B cell (primary cell): ENCODE data around the gene ARPC5L. TPM values are rescaled to one million over a fixed set of nuclear protein-coding genes. Genes with fewer than 3 reads are reported as not detected.

Experiments used
- ATAC-seq: fragments of 200-7000 bp; cut with Tn5 transposase; one replicate; pipeline ENCODE4 v1.10.0; 2021; ENCODE audit warnings: low read depth, mild to moderate bottlenecking, moderate number of reproducible peaks, moderate library complexity
- CTCF ChIA-PET: fragments of 350-600 bp; sonication (Branson Sonifier 250); formaldehyde crosslinking; loops from one replicate; lab custom pipeline; 2021; ENCODE audit warnings: antibody characterized with exemption, inconsistent platforms; lab: Charles Lee
- POLR2A ChIA-PET: fragments of 350-600 bp; sonication (Branson Sonifier 250); formaldehyde crosslinking; loops from one replicate; lab custom pipeline; 2021; ENCODE audit warnings: antibody characterized with exemption; lab: Charles Lee
- DNase-seq: peaks from one replicate; pipeline ENCODE4 v3.0.0; 2013
- H2AFZ ChIP-seq: 2 replicates; pipeline ENCODE4 v1.6.1; 2012; ENCODE audit warnings: mild to moderate bottlenecking, low read depth, low read length; ENCODE audit not compliant: insufficient read depth, poor library complexity, severe bottlenecking
- H3K27ac ChIP-seq, 2 donors: 1 replicate in 1 of 2; 2 replicates in 1 of 2; pipeline ENCODE4 v1.5.1; 2012 to 2013; ENCODE audit warnings: low read length in 2 of 2, mild to moderate bottlenecking in 2 of 2, moderate library complexity in 1 of 2
- H3K27me3 ChIP-seq, 4 experiments: fragments of 200-600 bp in 1 of 4; sonication (generic) in 1 of 4; replicated peaks in 1 of 4; 1 replicate in 2 of 4; 2 replicates in 2 of 4; pipeline versions ENCODE4 v1.6.1 to v1.7.0; 2013 to 2016; ENCODE audit warnings: low read length in 3 of 4, mild to moderate bottlenecking in 2 of 4, mixed read lengths in 1 of 4, moderate library complexity in 1 of 4; ENCODE audit not compliant: insufficient read depth in 4 of 4, control insufficient read depth in 3 of 4; ENCODE audit errors: control extremely low read depth in 1 of 4
- H3K36me3 ChIP-seq, 2 experiments: replicated peaks in 1 of 2; 1 replicate in 1 of 2; 2 replicates in 1 of 2; pipeline versions ENCODE4 v1.6.1 to v1.7.1; 2013; ENCODE audit warnings: low read length in 1 of 2; ENCODE audit not compliant: insufficient read depth in 2 of 2, control insufficient read depth in 1 of 2; ENCODE audit errors: control extremely low read depth in 1 of 2, extremely low read depth in 1 of 2
- H3K4me1 ChIP-seq, 2 donors: fragments of 200-600 bp in 1 of 2; sonication (generic) in 1 of 2; 1 replicate in 1 of 2; 2 replicates in 1 of 2; pipeline versions ENCODE4 v1.5.1 to v1.6.1; 2013 to 2017; ENCODE audit warnings: low read length in 2 of 2; ENCODE audit not compliant: control insufficient read depth in 2 of 2, insufficient read depth in 2 of 2
- H3K4me2 ChIP-seq: replicated peaks from 2 replicates; pipeline ENCODE3; 2012; ENCODE audit warnings: mild to moderate bottlenecking, low read depth, low read length; ENCODE audit not compliant: poor library complexity, severe bottlenecking
- H3K4me3 ChIP-seq, 5 experiments: fragments of 200-600 bp in 1 of 5; sonication (generic) in 1 of 5; 1 replicate in 3 of 5; 2 replicates in 2 of 5; pipeline versions ENCODE4 v1.5.1 to v1.7.0; 2011 to 2016; ENCODE audit warnings: low read length in 4 of 5, mild to moderate bottlenecking in 4 of 5, low read depth in 2 of 5, control low read depth in 1 of 5, moderate library complexity in 1 of 5; ENCODE audit not compliant: insufficient read depth in 1 of 5; ENCODE audit errors: control extremely low read depth in 1 of 5, extremely low read depth in 1 of 5
- H3K79me2 ChIP-seq: fragments of 200-600 bp; sonication (generic); one replicate; pipeline ENCODE4 v1.6.0; 2016; ENCODE audit warnings: low read length; ENCODE audit not compliant: control insufficient read depth, insufficient read depth
- H3K9ac ChIP-seq: fragments of 200-600 bp; sonication (generic); 2 replicates; pipeline ENCODE4 v1.6.1; 2017; ENCODE audit warnings: mild to moderate bottlenecking, low read length, moderate library complexity
- H3K9me3 ChIP-seq, 3 donors: one replicate each; pipeline versions ENCODE4 v1.6.1 to v1.7.1; 2013; ENCODE audit warnings: low read length in 2 of 3; ENCODE audit not compliant: control insufficient read depth in 2 of 3, insufficient read depth in 1 of 3; ENCODE audit errors: control extremely low read depth in 1 of 3
- H4K20me1 ChIP-seq: 2 replicates; pipeline ENCODE4 v1.6.0; 2012; ENCODE audit warnings: mild to moderate bottlenecking, low read length; ENCODE audit not compliant: insufficient read depth, control insufficient read depth, poor library complexity, severe bottlenecking
- H3K27ac Mint-ChIP-seq: one replicate; pipeline ENCODE4 v1.8.0; 2021; ENCODE audit warnings: mixed read lengths
- H3K27me3 Mint-ChIP-seq: one replicate; pipeline ENCODE4 v1.8.0; 2021; ENCODE audit warnings: mixed read lengths
- H3K4me1 Mint-ChIP-seq: one replicate; pipeline ENCODE4 v1.8.0; 2021; ENCODE audit warnings: mixed read lengths
- H3K4me3 Mint-ChIP-seq: one replicate; pipeline ENCODE4 v1.8.0; 2021; ENCODE audit warnings: mixed read lengths
- H3K9me3 Mint-ChIP-seq: one replicate; pipeline ENCODE4 v1.8.0; 2022; ENCODE audit warnings: mixed read lengths; ENCODE audit not compliant: insufficient read depth
- CTCF ChIP-seq: fragments of 200-600 bp; IDR thresholded peaks from one replicate; pipeline ENCODE4 v1.8.0; 2022; ENCODE audit warnings: antibody characterized with exemption, mild to moderate bottlenecking
- EZH2 ChIP-seq: IDR thresholded peaks from 2 replicates; pipeline ENCODE4 v1.6.1; 2012; ENCODE audit warnings: borderline replicate concordance, low read depth, mild to moderate bottlenecking, moderate library complexity, low read length; ENCODE audit not compliant: insufficient read depth, poor library complexity, severe bottlenecking
- WGBS: methylation state at CpG from one replicate; pipeline ENCODE4 v1.1.5; 2013; ENCODE audit warnings: missing lambda C conversion rate; ENCODE audit not compliant: insufficient coverage; 5-methylcytosine and 5-hydroxymethylcytosine counted together
- intact Hi-C: fragments of 100-400 bp; cut with micrococcal nuclease; formaldehyde crosslinking; loops from one replicate; pipeline ENCODE4 v1.10.0; 2022
- polyA plus RNA-seq: library from polyadenylated mRNA; depleted of rRNA; stranded (reverse); fragments of >200 nt; gene quantifications from 2 replicates; pipeline ENCODE4 v1.2.3, GENCODE V29; 2012
- total RNA-seq, 2 donors: library from RNA; stranded (reverse); fragments of 120-200 nt in 1 of 2; gene quantifications; 1 replicate in 1 of 2; 2 replicates in 1 of 2; pipeline versions ENCODE4 v1.2.3 to v1.2.4, GENCODE V29; 2013 to 2022

ARPC5L gene
- total and polyA plus RNA-seq, 2 donors (not counting 1 experiment from before 2014, with no cell fraction given) = 37.3 to 66.3 TPM

- ChIA-PET CTCF (no interaction called here), POLR2A (no interaction called here)
- Histone ChIP-seq H3K9me3 (no peaks in the 10 kb centered on the region), H3K9ac (no peak overlapping the region), H3K4me3 (no peak overlapping the region), H2AFZ (no peak overlapping the region), H3K27ac (no peak overlapping the region), H3K36me3 (peaks cover 0 to 43% of the 10 kb centered on the region in 2 experiments), H3K4me1 (no peaks in the 10 kb centered on the region), H4K20me1 (peaks cover 6% of the 10 kb centered on the region), H3K27me3 (no peaks in the 10 kb centered on the region), H3K79me2 (peaks cover 11% of the 10 kb centered on the region), H3K4me2 (no peak overlapping the region)
- no CpG with 5 or more reads among the region's 6 CpGs for WGBS
- H3K4me1 Mint-ChIP-seq = peaks cover 4% of the 10 kb centered on the region
- DNase-seq (no peak), ATAC-seq (no peak)
- no peak for TF ChIP-seq EZH2
- TF ChIP-seq CTCF = no peak
- intact Hi-C loops = no loop called here
- no peaks in the 10 kb centered on the region for H3K27me3 Mint-ChIP-seq
- H3K4me3 Mint-ChIP-seq = no peak overlapping the region
- H3K27ac Mint-ChIP-seq = no peak overlapping the region
- H3K9me3 Mint-ChIP-seq = no peaks in the 10 kb centered on the region
Measured at GRCh38 chr9:124897570-124898460, 35.9 kb downstream of the ARPC5L start.

- Histone ChIP-seq H3K36me3 (peaks cover 0 to 32% of the 10 kb centered on the region in 2 experiments), H3K4me2 (no peak overlapping the region), H3K27me3 (no peaks in the 10 kb centered on the region), H2AFZ (no peak overlapping the region), H3K79me2 (peaks cover 10% of the 10 kb centered on the region), H3K4me1 (no peaks in the 10 kb centered on the region), H3K9ac (no peak overlapping the region), H4K20me1 (peaks cover 6% of the 10 kb centered on the region), H3K9me3 (no peaks in the 10 kb centered on the region), H3K27ac (no peak overlapping the region), H3K4me3 (no peak overlapping the region)
- POLR2A ChIA-PET = no interaction called here
- CTCF ChIA-PET = no interaction called here
- no peak overlapping the region for H3K27ac Mint-ChIP-seq
- H3K4me1 Mint-ChIP-seq = no peaks in the 10 kb centered on the region
- 95% methylated on average over 7 of the region's 9 CpGs for WGBS
- no peak overlapping the region for H3K4me3 Mint-ChIP-seq
- ATAC-seq (no peak), DNase-seq (no peak)
- no peaks in the 10 kb centered on the region for H3K9me3 Mint-ChIP-seq
- H3K27me3 Mint-ChIP-seq = no peaks in the 10 kb centered on the region
- no peak for TF ChIP-seq CTCF
- no peak for TF ChIP-seq EZH2
- intact Hi-C loops = no loop called here
Measured at GRCh38 chr9:124899845-124900244, 37.9 kb downstream of the ARPC5L start.
